UCSD-AML1 (cell line): ENCODE measurements around the gene CD164L2.

Experiments used
- DNase-seq: peaks from one replicate; lab custom pipeline; 2025; ENCODE audit not compliant: unreplicated experiment; lab: John Stamatoyannopoulos, UW

Gene CD164L2

DNA sequence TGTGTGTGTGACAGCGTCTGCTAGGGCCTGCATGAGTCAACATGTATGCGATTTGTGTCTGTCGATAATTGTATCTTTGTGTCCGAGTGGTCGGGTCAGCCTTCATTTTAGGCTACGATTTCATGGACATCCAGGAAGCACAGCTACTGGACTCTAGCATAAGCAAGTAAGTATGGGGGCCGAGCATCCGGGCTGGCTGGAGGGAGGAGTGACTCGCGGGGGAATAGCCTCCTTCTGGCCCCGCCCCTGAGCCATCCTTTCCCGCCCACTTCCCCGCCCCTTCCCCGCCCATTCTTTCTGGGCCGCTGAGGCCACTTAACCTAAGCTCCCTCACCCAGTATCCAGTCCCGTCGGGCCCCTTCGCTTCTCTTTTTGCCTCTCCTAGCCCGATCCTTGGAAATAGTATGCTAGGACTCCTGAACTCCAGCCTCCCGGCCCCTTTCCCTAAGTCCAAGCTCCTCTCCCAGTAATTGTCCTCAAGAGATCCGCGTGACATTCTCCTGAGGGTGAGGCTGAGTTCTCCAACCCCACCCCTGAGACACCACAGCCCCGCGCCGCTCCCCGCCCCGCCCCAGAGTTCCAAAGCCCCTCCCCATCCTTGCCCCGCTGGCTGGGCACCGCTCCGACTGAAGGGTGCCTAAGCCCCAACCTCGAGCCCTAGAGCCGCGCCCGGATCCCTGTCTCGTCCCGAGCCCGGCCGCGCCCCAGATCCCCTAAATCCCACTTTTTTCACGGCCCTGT is 17.6 kb downstream of the CD164L2 start:
- DNase-seq, result peak; percentile 91

- DNase-seq, result no peak
These were observed 18.3 kb downstream of the CD164L2 start for GRCh38 chr1:27364696-27365371.

GRCh38 chr1:27363766-27364695 is 19.1 kb downstream of the CD164L2 start:
- no peak for DNase-seq

GRCh38 chr1:27361553-27361952 is 21.6 kb downstream of the CD164L2 start:
- DNase-seq, result no peak

DNA sequence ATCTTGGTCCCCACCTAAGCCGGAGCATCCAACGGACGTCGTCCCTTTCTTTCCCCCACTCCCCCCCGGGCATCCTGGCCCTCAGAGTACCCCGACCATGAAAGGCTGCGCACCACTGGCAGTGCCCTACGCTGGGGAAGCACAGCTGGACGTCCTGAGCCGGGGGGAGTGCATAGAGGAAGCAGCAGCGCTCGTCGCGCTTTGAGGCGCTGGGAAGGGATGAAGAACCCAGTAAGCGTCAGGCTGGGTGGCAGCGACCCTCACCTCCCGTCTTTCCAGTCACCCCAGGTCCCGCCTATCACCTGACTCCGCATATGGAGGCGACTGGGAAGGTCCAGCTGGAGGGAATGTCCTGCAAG is 22.1 kb downstream of the CD164L2 start:
- DNase-seq, result no peak

- no peak for DNase-seq
These were observed 22.7 kb downstream of the CD164L2 start for GRCh38 chr1:27360159-27361043.

GRCh38 chr1:27359822-27360158 is 23.3 kb downstream of the CD164L2 start:
- no peak for DNase-seq

DNA sequence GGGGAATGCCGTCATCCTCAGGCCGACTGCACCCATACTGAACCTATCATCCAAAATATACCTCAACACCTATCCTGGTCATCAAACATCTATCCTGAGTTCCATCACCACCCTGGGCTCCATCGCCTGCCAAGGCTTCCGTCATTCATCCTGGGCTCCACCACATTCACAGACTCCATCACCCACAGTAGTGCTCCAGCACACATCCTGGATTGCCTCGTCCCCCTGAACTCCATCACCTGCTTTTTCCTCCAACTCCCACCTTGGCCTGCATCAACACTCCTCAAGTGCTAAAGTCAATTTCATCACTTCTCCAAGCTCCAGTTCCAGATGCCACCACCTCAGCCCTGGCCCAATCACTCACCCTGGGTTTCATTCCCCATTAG is 24.2 kb downstream of the CD164L2 start:
- no peak for DNase-seq

DNA sequence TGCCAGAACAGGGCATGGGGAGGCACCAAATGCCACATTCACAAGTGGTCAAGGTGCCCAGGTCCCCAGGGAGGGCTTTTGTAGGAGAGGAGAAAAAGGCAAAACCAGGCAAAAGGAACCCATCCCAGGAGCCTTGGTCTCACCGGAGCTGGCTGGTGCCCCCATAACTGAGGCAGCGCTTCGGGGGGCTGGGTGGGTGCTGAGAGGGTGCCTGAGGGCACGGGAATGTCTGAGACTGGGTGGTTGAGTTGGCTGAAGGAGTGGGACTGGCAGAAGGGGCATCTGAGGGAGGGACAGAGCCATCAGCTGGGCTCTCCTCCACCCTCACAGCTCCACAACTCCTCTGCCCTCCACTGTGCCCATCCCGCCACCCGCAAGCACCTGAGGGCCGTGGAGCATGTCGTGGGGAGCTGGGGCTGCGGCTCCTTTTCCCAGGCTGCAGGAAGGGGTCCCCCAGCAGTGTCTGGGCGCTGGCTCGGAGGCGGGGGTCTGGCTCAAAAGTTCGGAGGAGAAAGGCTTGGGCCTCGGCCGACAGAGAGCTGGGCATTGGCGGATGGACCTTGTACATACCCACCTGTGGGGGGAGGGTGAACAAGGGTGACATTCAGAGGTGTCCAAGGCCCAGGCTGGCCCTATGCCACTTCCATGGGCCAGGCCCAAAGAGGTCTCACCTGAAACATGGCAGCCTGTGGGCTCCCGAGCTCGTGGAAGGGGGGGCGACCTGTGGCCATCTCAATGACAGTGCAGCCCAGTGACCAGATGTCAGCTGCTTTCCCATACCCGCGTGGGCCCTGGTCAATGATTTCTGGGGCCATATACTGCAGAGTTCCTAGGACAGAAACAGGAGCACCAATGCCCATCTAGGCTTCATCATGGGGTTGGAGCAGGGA is 24.9 kb downstream of the CD164L2 start:
- no peak for DNase-seq

- DNase-seq, result peak; percentile 54
These were observed 25.7 kb downstream of the CD164L2 start for GRCh38 chr1:27357281-27358037.

GRCh38 chr1:27356619-27357280 is 26.4 kb downstream of the CD164L2 start:
- DNase-seq, result no peak

GRCh38 chr1:27356277-27356618 is 26.9 kb downstream of the CD164L2 start:
- no peak for DNase-seq

DNA sequence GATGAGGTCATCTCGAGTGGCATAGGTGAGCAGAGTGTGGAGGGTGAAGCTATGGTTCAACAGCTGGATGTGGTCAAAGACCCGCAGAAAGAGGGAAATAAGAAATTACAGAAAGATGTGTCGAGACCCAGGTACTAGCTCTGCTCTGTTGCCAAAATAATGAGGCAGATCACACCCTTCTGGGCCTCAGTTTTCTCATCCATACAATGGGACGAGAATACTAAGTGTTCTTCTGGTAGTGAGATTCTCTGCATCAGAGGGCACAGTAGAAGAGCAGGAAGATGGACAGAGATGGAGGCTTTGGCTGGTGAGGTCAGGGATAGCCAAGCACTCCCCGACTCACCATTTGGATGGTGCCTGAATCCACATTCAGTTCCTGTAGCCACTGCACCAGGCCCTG is 27.4 kb downstream of the CD164L2 start:
- DNase-seq, result no peak

GRCh38 chr1:27353629-27354028 is 29.5 kb downstream of the CD164L2 start:
- DNase-seq, result no peak

DNA sequence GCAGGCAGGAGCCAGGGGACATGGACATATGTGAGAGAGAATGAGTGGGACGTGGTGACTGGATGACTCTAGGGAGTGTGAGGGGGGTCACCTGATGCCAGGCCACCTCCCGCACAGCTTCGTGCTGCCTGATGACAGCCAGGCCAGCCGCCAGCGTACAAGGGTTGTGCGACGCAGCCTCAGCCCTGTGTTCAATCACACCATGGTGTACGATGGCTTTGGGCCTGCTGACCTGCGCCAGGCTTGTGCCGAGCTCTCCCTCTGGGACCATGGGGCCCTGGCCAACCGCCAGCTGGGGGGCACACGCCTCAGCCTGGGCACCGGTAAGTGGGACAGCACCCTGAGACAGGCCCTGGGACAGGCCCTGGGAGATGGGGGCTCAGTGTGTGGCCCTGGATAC is 30.0 kb downstream of the CD164L2 start:
- no peak for DNase-seq

GRCh38 chr1:27351541-27352107 is 31.5 kb downstream of the CD164L2 start:
- no peak for DNase-seq

DNA sequence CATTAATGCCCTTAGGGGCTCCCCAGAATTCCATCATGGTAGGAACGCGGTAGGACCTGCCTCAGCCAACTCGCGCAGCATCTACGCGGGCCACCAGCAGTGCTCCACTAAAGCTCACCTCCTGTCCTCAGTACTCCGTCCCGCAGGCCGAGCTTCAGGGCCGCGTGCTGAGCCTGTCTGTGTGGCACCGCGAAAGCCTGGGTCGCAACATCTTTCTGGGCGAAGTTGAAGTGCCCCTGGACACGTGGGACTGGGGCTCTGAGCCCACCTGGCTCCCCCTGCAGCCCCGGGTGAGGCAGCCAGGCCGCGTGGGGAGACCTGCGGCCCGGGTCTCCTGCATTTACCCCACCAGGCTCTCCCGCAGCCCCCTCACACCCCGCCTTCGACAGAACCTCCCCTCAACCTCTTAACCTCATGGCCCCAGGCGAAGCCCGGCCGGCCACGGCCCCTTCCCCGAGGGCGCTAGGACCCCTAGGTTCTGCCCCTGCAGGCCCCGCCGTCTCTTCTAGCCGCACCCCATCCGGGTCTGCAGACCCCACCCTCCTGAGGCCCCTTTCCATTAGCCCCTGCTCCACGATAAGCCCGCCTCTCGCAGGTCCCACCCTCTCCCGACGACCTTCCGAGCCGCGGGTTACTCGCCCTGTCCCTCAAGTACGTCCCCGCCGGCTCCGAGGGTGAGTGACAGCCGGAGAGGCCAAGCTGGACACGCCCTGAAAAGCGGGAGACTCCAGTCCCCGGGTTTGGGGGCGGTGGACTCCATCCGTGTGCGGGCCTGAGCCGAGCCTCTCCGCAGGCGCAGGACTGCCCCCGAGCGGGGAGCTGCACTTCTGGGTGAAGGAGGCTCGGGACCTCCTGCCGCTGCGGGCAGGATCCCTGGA is 32.2 kb downstream of the CD164L2 start:
- no peak for DNase-seq
